Panc1 (cell line): ENCODE results near the gene PCDHGA6. TPM values are rescaled to one million over a fixed set of nuclear protein-coding genes. Genes with fewer than 3 reads are reported as not detected.
"Not testable (repeated sequence)": the region's sequence is repeated elsewhere in the genome, so short reads cannot be mapped to it uniquely, and the experiment has no call there.

Experiments used
- ATAC-seq: fragments of 200-7000 bp; cut with Tn5 transposase; 2 replicates; pipeline ENCODE4 v1.9.1; 2020; ENCODE audit warnings: mild to moderate bottlenecking, moderate library complexity
- BruUV-seq: library from RNA; stranded (reverse); fragments of 400-500 nt; replicated peaks from 2 replicates; lab custom pipeline; 2021; lab: Mats Ljungman, UMichigan
- CTCF ChIA-PET: fragments of 300-600 bp; sonication (Branson Sonifier 250); formaldehyde crosslinking; loops from one replicate; lab custom pipeline; 2022; ENCODE audit warnings: antibody characterized with exemption; lab: Charles Lee
- POLR2A ChIA-PET: fragments of 300-600 bp; sonication (Branson Sonifier 250); formaldehyde crosslinking; loops from one replicate; lab custom pipeline; 2022; ENCODE audit warnings: antibody characterized with exemption; lab: Charles Lee
- DNase-seq: peaks from one replicate; pipeline ENCODE4 v3.0.0-alpha.2; 2010; ENCODE audit warnings: low read depth, low spot score
- H3K27ac ChIP-seq: 2 replicates; pipeline ENCODE4 v1.5.1; 2011; ENCODE audit warnings: mild to moderate bottlenecking, low read length, inconsistent platforms
- H3K27me3 ChIP-seq: fragments of 200-500 bp; sonication (Bioruptor generic); 2 replicates; pipeline ENCODE4 v1.6.0; 2014; ENCODE audit warnings: low read length, inconsistent platforms; ENCODE audit not compliant: control insufficient read depth, insufficient read depth
- H3K36me3 ChIP-seq: fragments of 200-500 bp; sonication (Bioruptor generic); 2 replicates; pipeline ENCODE4 v1.5.1; 2014; ENCODE audit warnings: inconsistent platforms, mild to moderate bottlenecking, low read length, moderate library complexity; ENCODE audit not compliant: control insufficient read depth, insufficient read depth
- H3K4me1 ChIP-seq: 2 replicates; pipeline ENCODE4 v1.5.1; 2011; ENCODE audit warnings: inconsistent platforms, mild to moderate bottlenecking, low read length, moderate library complexity; ENCODE audit not compliant: control insufficient read depth, insufficient read depth
- H3K4me3 ChIP-seq, 2 experiments: 2 replicates each; pipeline ENCODE4 v1.5.1; 2011 to 2012; ENCODE audit warnings: low read depth in 2 of 2, low read length in 2 of 2, mild to moderate bottlenecking in 2 of 2, inconsistent platforms in 1 of 2, moderate library complexity in 1 of 2
- H3K9me3 ChIP-seq: fragments of 200-500 bp; sonication (Bioruptor generic); 2 replicates; pipeline ENCODE4 v1.5.1; 2014; ENCODE audit warnings: low read depth, mild to moderate bottlenecking, inconsistent platforms, low read length, moderate library complexity; ENCODE audit not compliant: control insufficient read depth, insufficient read depth
- CTCF ChIP-seq: fragments of 450-650 bp; IDR thresholded peaks from 2 replicates; pipeline ENCODE4 v1.5.1; 2017; ENCODE audit warnings: mild to moderate bottlenecking
- POLR2AphosphoS5 ChIP-seq: IDR thresholded peaks from 2 replicates; pipeline ENCODE4 v1.6.1; 2012; ENCODE audit warnings: mild to moderate bottlenecking, low read depth, low read length, moderate library complexity
- SIN3A ChIP-seq: IDR thresholded peaks from 2 replicates; pipeline ENCODE4 v1.6.1; 2012; ENCODE audit warnings: low read depth, mild to moderate bottlenecking, low read length, moderate library complexity, borderline replicate concordance; ENCODE audit not compliant: insufficient read depth
- TCF7L2 ChIP-seq: IDR thresholded peaks from 2 replicates; pipeline ENCODE4 v1.6.1; 2011; ENCODE audit warnings: mild to moderate bottlenecking, low read depth, low read length, inconsistent platforms
- in situ Hi-C: cut with HindIII; loops from 2 replicates; pipeline ENCODE4 v1.10.0; 2016; ENCODE audit warnings: low sequenced_read_pairs, low pct_unique_long_range_greater_than_20kb
- intact Hi-C: fragments of 100-400 bp; cut with micrococcal nuclease; formaldehyde crosslinking; loops from one replicate; pipeline ENCODE4 v1.10.0; 2022; ENCODE audit not compliant: unreplicated experiment
- total RNA-seq: library from RNA; stranded (reverse); gene quantifications from one replicate; pipeline ENCODE4 v1.2.1, GENCODE V29; 2021; ENCODE audit not compliant: unreplicated experiment
- TF ChIP-seq, protein P1 (sequence below), 2 experiments: IDR thresholded peaks; 2 replicates each; pipeline ENCODE4 v1.6.1; 2011 to 2012; ENCODE audit warnings: low read depth in 2 of 2, control low read depth in 1 of 2, low read length in 1 of 2, mild to moderate bottlenecking in 1 of 2, moderate library complexity in 1 of 2; ENCODE audit not compliant: insufficient read depth in 1 of 2

Gene PCDHGA6
- total RNA-seq, 1 experiment from 2014 or later, result 0.59 TPM

DNA sequence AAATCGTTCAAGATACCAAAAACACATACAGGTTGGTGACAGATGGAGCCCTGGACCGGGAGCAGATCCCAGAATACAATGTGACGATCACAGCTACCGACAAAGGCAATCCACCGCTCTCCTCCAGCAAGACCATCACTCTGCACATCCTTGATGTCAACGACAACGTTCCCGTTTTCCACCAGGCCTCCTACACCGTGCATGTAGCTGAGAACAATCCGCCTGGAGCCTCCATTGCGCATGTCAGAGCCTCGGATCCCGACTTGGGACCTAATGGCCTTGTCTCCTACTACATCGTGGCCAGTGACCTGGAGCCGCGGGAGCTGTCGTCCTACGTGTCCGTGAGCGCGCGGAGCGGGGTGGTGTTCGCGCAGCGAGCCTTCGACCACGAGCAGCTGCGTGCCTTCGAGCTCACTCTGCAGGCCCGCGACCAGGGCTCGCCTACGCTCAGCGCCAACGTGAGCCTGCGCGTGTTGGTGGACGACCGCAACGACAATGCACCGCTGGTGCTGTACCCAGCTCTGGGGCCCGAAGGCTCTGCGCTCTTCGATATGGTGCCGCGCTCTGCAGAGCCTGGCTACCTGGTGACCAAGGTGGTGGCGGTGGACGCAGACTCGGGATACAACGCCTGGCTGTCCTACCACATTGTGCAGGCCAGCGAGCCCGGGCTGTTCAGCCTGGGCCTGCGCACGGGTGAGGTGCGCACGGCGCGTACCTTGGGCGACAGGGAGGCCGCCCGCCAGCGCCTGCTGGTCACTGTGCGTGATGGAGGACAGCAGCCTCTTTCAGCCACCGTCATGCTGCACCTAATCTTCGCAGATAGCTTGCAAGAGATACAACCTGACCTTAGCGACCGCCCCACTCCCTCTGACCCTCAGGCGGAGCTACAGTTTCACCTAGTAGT lies 1.9 kb upstream of the PCDHGA6 start:
- Histone ChIP-seq H3K4me1 (no peaks in the 10 kb centered on the region), H3K27ac (no peak overlapping the region), H3K9me3 (peaks cover 7% of the 10 kb centered on the region; the same call in 1 of the 2 replicates), H3K4me3 (no peak overlapping the region), H3K36me3 (no peaks in the 10 kb centered on the region), H3K27me3 (no peaks in the 10 kb centered on the region)
- ChIA-PET POLR2A (no interaction called here), CTCF (no interaction called here)
- no peak for DNase-seq
- intact Hi-C loops, result no loop called here
- BruUV-seq, result no TSS peak
- TF ChIP-seq SIN3A (no peak), POLR2AphosphoS5 (no peak), CTCF (no peak), TCF7L2 (no peak)
- TF ChIP-seq, protein P1, sequence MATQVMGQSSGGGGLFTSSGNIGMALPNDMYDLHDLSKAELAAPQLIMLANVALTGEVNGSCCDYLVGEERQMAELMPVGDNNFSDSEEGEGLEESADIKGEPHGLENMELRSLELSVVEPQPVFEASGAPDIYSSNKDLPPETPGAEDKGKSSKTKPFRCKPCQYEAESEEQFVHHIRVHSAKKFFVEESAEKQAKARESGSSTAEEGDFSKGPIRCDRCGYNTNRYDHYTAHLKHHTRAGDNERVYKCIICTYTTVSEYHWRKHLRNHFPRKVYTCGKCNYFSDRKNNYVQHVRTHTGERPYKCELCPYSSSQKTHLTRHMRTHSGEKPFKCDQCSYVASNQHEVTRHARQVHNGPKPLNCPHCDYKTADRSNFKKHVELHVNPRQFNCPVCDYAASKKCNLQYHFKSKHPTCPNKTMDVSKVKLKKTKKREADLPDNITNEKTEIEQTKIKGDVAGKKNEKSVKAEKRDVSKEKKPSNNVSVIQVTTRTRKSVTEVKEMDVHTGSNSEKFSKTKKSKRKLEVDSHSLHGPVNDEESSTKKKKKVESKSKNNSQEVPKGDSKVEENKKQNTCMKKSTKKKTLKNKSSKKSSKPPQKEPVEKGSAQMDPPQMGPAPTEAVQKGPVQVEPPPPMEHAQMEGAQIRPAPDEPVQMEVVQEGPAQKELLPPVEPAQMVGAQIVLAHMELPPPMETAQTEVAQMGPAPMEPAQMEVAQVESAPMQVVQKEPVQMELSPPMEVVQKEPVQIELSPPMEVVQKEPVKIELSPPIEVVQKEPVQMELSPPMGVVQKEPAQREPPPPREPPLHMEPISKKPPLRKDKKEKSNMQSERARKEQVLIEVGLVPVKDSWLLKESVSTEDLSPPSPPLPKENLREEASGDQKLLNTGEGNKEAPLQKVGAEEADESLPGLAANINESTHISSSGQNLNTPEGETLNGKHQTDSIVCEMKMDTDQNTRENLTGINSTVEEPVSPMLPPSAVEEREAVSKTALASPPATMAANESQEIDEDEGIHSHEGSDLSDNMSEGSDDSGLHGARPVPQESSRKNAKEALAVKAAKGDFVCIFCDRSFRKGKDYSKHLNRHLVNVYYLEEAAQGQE (IDR thresholded peaks at IDR 0.05; ENCODE audit: insufficient read depth in 1 of 2, low read depth in 2 of 2, low read length in 1 of 2), result no peak
- ATAC-seq, result no peak
- in situ Hi-C loops, result no loop called here

- in situ Hi-C loops (no loop called here), intact Hi-C loops (no loop called here)
- no peak overlapping the region for H3K27ac ChIP-seq
- peaks cover 7% of the 10 kb centered on the region; the same call in 1 of the 2 replicates for H3K9me3 ChIP-seq
- TF ChIP-seq, protein P1 (IDR thresholded peaks at IDR 0.05; ENCODE audit: insufficient read depth in 1 of 2, low read depth in 2 of 2, low read length in 1 of 2), result no peak
- TF ChIP-seq CTCF, result no peak
- no peak for TF ChIP-seq POLR2AphosphoS5
- TF ChIP-seq SIN3A, result no peak
- no peak for TF ChIP-seq TCF7L2
- 0 out of 2 replicates have a peak, but pooled peaks cover 2% of the 10 kb centered on the region for H3K27me3 ChIP-seq
- H3K4me3 ChIP-seq, result no peak overlapping the region
- ChIA-PET CTCF (no interaction called here), POLR2A (interaction anchor here (0.6 kb wide), 1 partner anchor 57 kb away, joined by 4 read pairs; no protein-coding TSS in a partner anchor)
- H3K4me1 ChIP-seq, result no peaks in the 10 kb centered on the region
- BruUV-seq, result no TSS peak
- ATAC-seq, result no peak
- no peaks in the 10 kb centered on the region for H3K36me3 ChIP-seq
- no peak for DNase-seq
Measured at GRCh38 chr5:141374627-141375026, 936 bp downstream of the PCDHGA6 start.

DNA sequence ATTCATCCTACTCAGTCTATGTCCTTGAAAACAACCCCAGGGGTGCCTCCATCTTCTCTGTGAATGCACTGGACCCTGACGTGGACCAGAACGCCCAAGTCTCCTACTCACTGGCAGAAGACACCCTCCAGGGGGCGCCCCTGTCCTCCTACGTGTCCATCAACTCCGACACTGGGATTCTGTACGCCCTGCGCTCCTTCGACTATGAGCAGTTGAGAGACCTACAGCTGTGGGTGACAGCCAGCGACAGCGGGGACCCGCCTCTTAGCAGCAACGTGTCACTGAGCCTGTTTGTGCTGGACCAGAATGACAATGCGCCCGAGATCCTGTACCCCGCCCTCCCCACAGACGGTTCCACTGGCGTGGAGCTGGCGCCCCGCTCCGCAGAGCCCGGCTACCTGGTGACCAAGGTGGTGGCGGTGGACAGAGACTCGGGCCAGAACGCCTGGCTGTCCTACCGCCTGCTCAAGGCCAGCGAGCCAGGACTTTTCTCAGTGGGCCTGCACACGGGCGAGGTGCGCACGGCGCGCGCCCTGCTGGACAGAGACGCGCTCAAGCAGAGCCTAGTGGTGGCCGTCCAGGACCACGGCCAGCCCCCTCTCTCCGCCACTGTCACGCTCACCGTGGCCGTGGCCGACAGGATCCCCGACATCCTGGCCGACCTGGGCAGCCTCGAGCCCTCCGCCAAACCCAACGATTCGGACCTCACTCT lies 1.9 kb downstream of the PCDHGA6 start:
- H3K27ac ChIP-seq, in situ Hi-C loops, H3K4me3 ChIP-seq, intact Hi-C loops, ATAC-seq, CTCF ChIA-PET, BruUV-seq, H3K4me1 ChIP-seq, H3K36me3 ChIP-seq, POLR2A ChIA-PET, H3K9me3 ChIP-seq, H3K27me3 ChIP-seq, DNase-seq: not testable (repeated sequence)
